OCI-LY3 (cell line): ENCODE results near the gene RPS16.

Experiments
- H2AFZ ChIP-seq: fragments of 200-600, 300-600 bp; shearing (Covaris generic); 2 replicates; pipeline ENCODE4 v1.6.0; 2014; ENCODE audit warnings: antibody characterized with exemption, low read depth, low read length
- H3K27ac ChIP-seq: fragments of 200-600, 300-600 bp; sonication (generic); 2 replicates; pipeline ENCODE4 v1.5.1; 2014; ENCODE audit warnings: mild to moderate bottlenecking, low read length, moderate library complexity, mixed read lengths
- H3K27me3 ChIP-seq: fragments of 200-600, 300-600 bp; sonication (generic); 2 replicates; pipeline ENCODE4 v1.6.1; 2014; ENCODE audit warnings: low read depth, low read length, mixed read lengths
- H3K36me3 ChIP-seq: fragments of 200-600, 300-600 bp; sonication (generic); replicated peaks from 2 replicates; pipeline ENCODE3; 2014; ENCODE audit warnings: low read depth, low read length, mixed read lengths
- H3K4me1 ChIP-seq: fragments of 300-600, 200-600 bp; sonication (generic); 2 replicates; pipeline ENCODE4 v1.6.1; 2014; ENCODE audit warnings: low read length, mixed read lengths
- H3K4me2 ChIP-seq: fragments of 200-600, 300-600 bp; sonication (generic); 2 replicates; pipeline ENCODE4 v1.6.1; 2014; ENCODE audit warnings: low read length, mixed read lengths
- H3K4me3 ChIP-seq: fragments of 300-600, 200-600 bp; sonication (generic); 2 replicates; pipeline ENCODE4 v1.5.1; 2014; ENCODE audit warnings: antibody characterized with exemption, mild to moderate bottlenecking, low read length, moderate library complexity
- H3K79me2 ChIP-seq: fragments of 300-600, 200-600 bp; shearing (Covaris generic); 2 replicates; pipeline ENCODE4 v1.6.1; 2014; ENCODE audit warnings: mild to moderate bottlenecking, low read length, mixed read lengths
- H3K9ac ChIP-seq: fragments of 300-600, 200-600 bp; shearing (Covaris generic); 2 replicates; pipeline ENCODE4 v1.6.0; 2014; ENCODE audit warnings: mild to moderate bottlenecking, low read length, moderate library complexity
- H3K9me3 ChIP-seq: fragments of 200-600, 300-600 bp; shearing (Covaris generic); 2 replicates; pipeline ENCODE4 v1.6.1; 2014; ENCODE audit warnings: low read length, mixed read lengths; ENCODE audit not compliant: insufficient read depth
- H4K20me1 ChIP-seq: fragments of 200-600, 300-600 bp; sonication (generic); 2 replicates; pipeline ENCODE4 v1.6.1; 2016; ENCODE audit warnings: low read length, mixed read lengths; ENCODE audit not compliant: insufficient read depth
- CTCF ChIP-seq: fragments of 200-600, 300-600 bp; sonication (generic); IDR thresholded peaks from 2 replicates; pipeline ENCODE4 v1.5.1; 2014; ENCODE audit warnings: antibody characterized with exemption, low read length, low read depth
- EZH2phosphoT487 ChIP-seq: fragments of 200-600 bp; shearing (Covaris generic); IDR thresholded peaks from 2 replicates; pipeline ENCODE4 v1.6.1; 2018; ENCODE audit warnings: antibody characterized with exemption, mixed run types, low read depth

Gene RPS16

GRCh38 chr19:39388657-39389056 lies 47.1 kb downstream of the RPS16 start:
- H4K20me1 ChIP-seq, result no peaks in the 10 kb centered on the region
- H3K4me3 ChIP-seq, result no peak overlapping the region
- peaks cover 11% of the 10 kb centered on the region for H3K4me1 ChIP-seq
- H3K27ac ChIP-seq, result no peak overlapping the region
- H3K36me3 ChIP-seq, result peaks cover 42% of the 10 kb centered on the region
- H3K9me3 ChIP-seq, result no peaks in the 10 kb centered on the region
- no peak overlapping the region for H3K9ac ChIP-seq
- no peaks in the 10 kb centered on the region for H3K27me3 ChIP-seq
- TF ChIP-seq EZH2phosphoT487 (no peak), CTCF (no peak)
- peaks cover 34% of the 10 kb centered on the region for H3K79me2 ChIP-seq
- H2AFZ ChIP-seq, result no peak overlapping the region
- H3K4me2 ChIP-seq, result no peak overlapping the region

GRCh38 chr19:39386557-39386956 lies 49.2 kb downstream of the RPS16 start:
- Histone ChIP-seq H3K27ac (no peak overlapping the region), H3K9me3 (no peaks in the 10 kb centered on the region), H4K20me1 (no peaks in the 10 kb centered on the region), H3K4me1 (peaks cover 6% of the 10 kb centered on the region), H3K27me3 (no peaks in the 10 kb centered on the region), H3K36me3 (peaks cover 49% of the 10 kb centered on the region), H2AFZ (no peak overlapping the region), H3K9ac (no peak overlapping the region), H3K4me3 (no peak overlapping the region), H3K4me2 (no peak overlapping the region), H3K79me2 (peaks cover 16% of the 10 kb centered on the region)
- no peak for TF ChIP-seq EZH2phosphoT487
- no peak for TF ChIP-seq CTCF

- no peaks in the 10 kb centered on the region for H3K9me3 ChIP-seq
- H4K20me1 ChIP-seq, result no peaks in the 10 kb centered on the region
- no peaks in the 10 kb centered on the region for H3K27me3 ChIP-seq
- no peak overlapping the region for H3K4me2 ChIP-seq
- peaks cover 13% of the 10 kb centered on the region for H3K79me2 ChIP-seq
- H3K36me3 ChIP-seq, result peaks cover 56% of the 10 kb centered on the region
- no peak overlapping the region for H2AFZ ChIP-seq
- H3K4me1 ChIP-seq, result peaks cover 6% of the 10 kb centered on the region
- no peak overlapping the region for H3K27ac ChIP-seq
- no peak overlapping the region for H3K9ac ChIP-seq
- no peak for TF ChIP-seq EZH2phosphoT487
- no peak for TF ChIP-seq CTCF
- no peak overlapping the region for H3K4me3 ChIP-seq
Observed at GRCh38 chr19:39385629-39386411, 49.9 kb downstream of the RPS16 start.

GRCh38 chr19:39384839-39385568 lies 50.7 kb downstream of the RPS16 start:
- Histone ChIP-seq H3K79me2 (peaks cover 6% of the 10 kb centered on the region), H3K9ac (no peak overlapping the region), H3K4me3 (no peak overlapping the region), H3K27me3 (no peaks in the 10 kb centered on the region), H3K36me3 (peaks cover 63% of the 10 kb centered on the region), H3K4me2 (no peak overlapping the region), H3K9me3 (no peaks in the 10 kb centered on the region), H3K27ac (no peak overlapping the region), H4K20me1 (no peaks in the 10 kb centered on the region), H2AFZ (no peak overlapping the region), H3K4me1 (peaks cover 3% of the 10 kb centered on the region)
- TF ChIP-seq CTCF (no peak), EZH2phosphoT487 (no peak)
